H9 (cell line): ENCODE results near the gene PAM. TPM values are rescaled to one million over a fixed set of nuclear protein-coding genes. Genes with fewer than 3 reads are reported as not detected.

Source experiments
- DNase-seq: peaks from one replicate; pipeline ENCODE4 v3.0.0-alpha.2; 2017
- H2AFZ ChIP-seq: one replicate; pipeline ENCODE4 v1.6.1; 2013; ENCODE audit warnings: mild to moderate bottlenecking, low read length, control low read depth, moderate library complexity
- H2AK5ac ChIP-seq: 2 replicates; pipeline ENCODE4 v1.6.1; 2013; ENCODE audit warnings: low read length, control low read depth, mixed read lengths; ENCODE audit not compliant: insufficient read length
- H2BK120ac ChIP-seq: one replicate; pipeline ENCODE4 v1.6.1; 2013; ENCODE audit warnings: low read depth, mild to moderate bottlenecking, low read length, control low read depth, inconsistent platforms; ENCODE audit not compliant: poor library complexity, severe bottlenecking
- H2BK12ac ChIP-seq: 2 replicates; pipeline ENCODE4 v1.6.1; 2013; ENCODE audit warnings: low read length, control low read depth, mixed read lengths, low read depth; ENCODE audit not compliant: insufficient read length
- H2BK15ac ChIP-seq: 2 replicates; pipeline ENCODE4 v1.6.1; 2013; ENCODE audit warnings: low read depth, low read length, control low read depth
- H2BK20ac ChIP-seq: one replicate; pipeline ENCODE4 v1.6.1; 2013; ENCODE audit warnings: low read depth, mild to moderate bottlenecking, low read length, control low read depth, inconsistent platforms; ENCODE audit not compliant: poor library complexity, severe bottlenecking
- H2BK5ac ChIP-seq: 2 replicates; pipeline ENCODE4 v1.6.1; 2013; ENCODE audit warnings: low read length, control low read depth, mixed read lengths; ENCODE audit not compliant: insufficient read length
- H3K14ac ChIP-seq: 2 replicates; pipeline ENCODE4 v1.6.1; 2013; ENCODE audit warnings: low read length, control low read depth; ENCODE audit not compliant: insufficient read depth
- H3K18ac ChIP-seq: 2 replicates; pipeline ENCODE4 v1.6.1; 2013; ENCODE audit warnings: low read depth, mild to moderate bottlenecking, mixed read lengths, low read length, control low read depth; ENCODE audit not compliant: insufficient read length
- H3K23ac ChIP-seq: 2 replicates; pipeline ENCODE4 v1.6.1; 2013; ENCODE audit warnings: low read length, control low read depth, mixed read lengths, low read depth; ENCODE audit not compliant: insufficient read length
- H3K23me2 ChIP-seq: 2 replicates; pipeline ENCODE4 v1.6.1; 2013; ENCODE audit warnings: low read depth, mild to moderate bottlenecking, mixed read lengths, low read length, control low read depth; ENCODE audit not compliant: insufficient read length, poor library complexity, severe bottlenecking
- H3K27ac ChIP-seq: 2 replicates; pipeline ENCODE4 v1.5.1; 2013; ENCODE audit warnings: low read length, control low read depth, mixed read lengths, low read depth; ENCODE audit not compliant: insufficient read length
- H3K27me3 ChIP-seq: 2 replicates; pipeline ENCODE4 v1.6.1; 2013; ENCODE audit warnings: low read length, control low read depth, inconsistent platforms; ENCODE audit not compliant: insufficient read depth
- H3K4ac ChIP-seq: 2 replicates; pipeline ENCODE4 v1.6.1; 2013; ENCODE audit warnings: low read depth, mild to moderate bottlenecking, control low read depth, inconsistent platforms, low read length, moderate library complexity
- H3K4me1 ChIP-seq: 2 replicates; pipeline ENCODE4 v1.6.1; 2013; ENCODE audit warnings: low read length, control low read depth, inconsistent platforms; ENCODE audit not compliant: insufficient read depth
- H3K4me2 ChIP-seq: 2 replicates; pipeline ENCODE4 v1.6.1; 2013; ENCODE audit warnings: low read length, control low read depth, mixed read lengths; ENCODE audit not compliant: insufficient read length, insufficient read depth
- H3K56ac ChIP-seq: 2 replicates; pipeline ENCODE4 v1.6.1; 2013; ENCODE audit warnings: low read depth, mild to moderate bottlenecking, mixed read lengths, low read length, control low read depth; ENCODE audit not compliant: insufficient read length
- H3K79me1 ChIP-seq: 2 replicates; pipeline ENCODE4 v1.6.1; 2013; ENCODE audit warnings: low read depth, mild to moderate bottlenecking, moderate library complexity, low read length, control low read depth, inconsistent platforms; ENCODE audit not compliant: insufficient read depth, poor library complexity, severe bottlenecking
- H3K79me2 ChIP-seq: 2 replicates; pipeline ENCODE4 v1.6.1; 2013; ENCODE audit warnings: low read length, control low read depth, inconsistent platforms; ENCODE audit not compliant: insufficient read depth
- H3K9ac ChIP-seq: 2 replicates; pipeline ENCODE4 v1.6.1; 2013; ENCODE audit warnings: low read length, control low read depth, mixed read lengths; ENCODE audit not compliant: insufficient read length; ENCODE audit errors: extremely low read depth
- H3K9me3 ChIP-seq: one replicate; pipeline ENCODE4 v1.6.1; 2013; ENCODE audit warnings: low read depth, low read length, inconsistent platforms; ENCODE audit not compliant: control insufficient read depth
- H3T11ph ChIP-seq: one replicate; pipeline ENCODE4 v1.6.1; 2013; ENCODE audit warnings: mild to moderate bottlenecking, low read length, control low read depth, inconsistent platforms
- H4K20me1 ChIP-seq: one replicate; pipeline ENCODE4 v1.6.1; 2013; ENCODE audit not compliant: control insufficient read depth, insufficient read length, insufficient read depth
- H4K5ac ChIP-seq: 2 replicates; pipeline ENCODE4 v1.6.1; 2013; ENCODE audit warnings: low read depth, mild to moderate bottlenecking, mixed read lengths, low read length, control low read depth; ENCODE audit not compliant: insufficient read length
- H4K8ac ChIP-seq: replicated peaks from 2 replicates; pipeline ENCODE4 v1.6.1; 2013; ENCODE audit warnings: low read length, control low read depth, mixed read lengths, low read depth; ENCODE audit not compliant: insufficient read length
- H4K91ac ChIP-seq: 2 replicates; pipeline ENCODE4 v1.6.1; 2013; ENCODE audit warnings: low read depth, mild to moderate bottlenecking, moderate library complexity, mixed read lengths, low read length, control low read depth; ENCODE audit not compliant: insufficient read length
- H3K27ac Mint-ChIP-seq, 3 experiments: 2 replicates in 2 of 3; 3 replicates in 1 of 3; pipeline ENCODE4 v1.8.0; 2020 to 2021; ENCODE audit warnings: mixed read lengths in 3 of 3, mild to moderate bottlenecking in 1 of 3, moderate library complexity in 1 of 3
- H3K27me3 Mint-ChIP-seq: 2 replicates; pipeline ENCODE4 v1.8.0; 2021; ENCODE audit warnings: low read depth, mild to moderate bottlenecking, moderate library complexity, mixed read lengths
- H3K36me3 Mint-ChIP-seq, 3 experiments: 2 replicates in 2 of 3; 3 replicates in 1 of 3; pipeline ENCODE4 v1.8.0; 2020 to 2021; ENCODE audit warnings: low read depth in 3 of 3, mixed read lengths in 3 of 3; ENCODE audit not compliant: insufficient read depth in 1 of 3
- H3K4me1 Mint-ChIP-seq, 2 experiments: 2 replicates each; pipeline ENCODE4 v1.8.0; 2020; ENCODE audit warnings: mixed read lengths in 2 of 2
- H3K4me3 Mint-ChIP-seq, 2 experiments: 2 replicates in 1 of 2; 3 replicates in 1 of 2; pipeline ENCODE4 v1.8.0; 2020 to 2021; ENCODE audit warnings: mild to moderate bottlenecking in 2 of 2, mixed read lengths in 2 of 2, moderate library complexity in 1 of 2
- H3K9me3 Mint-ChIP-seq, 2 experiments: 2 replicates in 1 of 2; 3 replicates in 1 of 2; pipeline ENCODE4 v1.8.0; 2020; ENCODE audit warnings: mild to moderate bottlenecking in 2 of 2, mixed read lengths in 2 of 2, moderate library complexity in 1 of 2
- WGBS: extraction: QIAGEN DNeasy Blood & Tissue Kit; methylation state at CpG from one replicate; pipeline ENCODE4 v1.1.7; 2013; ENCODE audit warnings: missing lambda C conversion rate, low lambda C conversion rate, mixed read lengths; ENCODE audit not compliant: insufficient read length; ENCODE audit errors: extremely low coverage; 5-methylcytosine and 5-hydroxymethylcytosine counted together
- total RNA-seq: library from RNA; stranded (reverse); gene quantifications from 2 replicates; pipeline ENCODE4 v1.2.1, GENCODE V29; 2021
- TF ChIP-seq, protein P1 (sequence below): fragments of 200-600 bp; sonication (generic); conservative IDR thresholded peaks from 3 replicates; pipeline ENCODE4 v1.8.0; 2021; ENCODE audit warnings: antibody characterized with exemption, mild to moderate bottlenecking

Gene PAM
- total RNA-seq, 1 experiment from 2014 or later: 31.5 TPM

- Mint-ChIP-seq H3K4me3 (no peak overlapping the region), H3K27me3 (no peaks in the 10 kb centered on the region), H3K4me1 (0 out of 4 replicates have a peak, but pooled peaks cover 2 to 5% of the 10 kb centered on the region in 2 experiments), H3K36me3 (no peaks in the 10 kb centered on the region), H3K9me3 (no peaks in the 10 kb centered on the region), H3K27ac (no peak overlapping the region; a peak in 2 of 7 replicates)
- H3T11ph ChIP-seq: no peak overlapping the region
- no peak overlapping the region for H4K8ac ChIP-seq
- no peak for DNase-seq
- no peak overlapping the region for H3K23ac ChIP-seq
- no peak overlapping the region for H2BK12ac ChIP-seq
- H3K27me3 ChIP-seq: no peaks in the 10 kb centered on the region
- H2BK120ac ChIP-seq: no peak overlapping the region
- WGBS: no CpG with 5 or more reads among the region's 3 CpGs
- H3K4me1 ChIP-seq: no peaks in the 10 kb centered on the region
- no peak overlapping the region for H3K14ac ChIP-seq
- H3K56ac ChIP-seq: no peak overlapping the region
- TF ChIP-seq, protein P1, sequence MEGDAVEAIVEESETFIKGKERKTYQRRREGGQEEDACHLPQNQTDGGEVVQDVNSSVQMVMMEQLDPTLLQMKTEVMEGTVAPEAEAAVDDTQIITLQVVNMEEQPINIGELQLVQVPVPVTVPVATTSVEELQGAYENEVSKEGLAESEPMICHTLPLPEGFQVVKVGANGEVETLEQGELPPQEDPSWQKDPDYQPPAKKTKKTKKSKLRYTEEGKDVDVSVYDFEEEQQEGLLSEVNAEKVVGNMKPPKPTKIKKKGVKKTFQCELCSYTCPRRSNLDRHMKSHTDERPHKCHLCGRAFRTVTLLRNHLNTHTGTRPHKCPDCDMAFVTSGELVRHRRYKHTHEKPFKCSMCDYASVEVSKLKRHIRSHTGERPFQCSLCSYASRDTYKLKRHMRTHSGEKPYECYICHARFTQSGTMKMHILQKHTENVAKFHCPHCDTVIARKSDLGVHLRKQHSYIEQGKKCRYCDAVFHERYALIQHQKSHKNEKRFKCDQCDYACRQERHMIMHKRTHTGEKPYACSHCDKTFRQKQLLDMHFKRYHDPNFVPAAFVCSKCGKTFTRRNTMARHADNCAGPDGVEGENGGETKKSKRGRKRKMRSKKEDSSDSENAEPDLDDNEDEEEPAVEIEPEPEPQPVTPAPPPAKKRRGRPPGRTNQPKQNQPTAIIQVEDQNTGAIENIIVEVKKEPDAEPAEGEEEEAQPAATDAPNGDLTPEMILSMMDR: no peak
- no peak overlapping the region for H3K4me2 ChIP-seq
- no peaks in the 10 kb centered on the region for H3K79me2 ChIP-seq
- H2BK5ac ChIP-seq: no peak overlapping the region
- H2AFZ ChIP-seq: no peak overlapping the region
- no peak overlapping the region for H2BK15ac ChIP-seq
- no peaks in the 10 kb centered on the region for H3K79me1 ChIP-seq
- no peak overlapping the region for H2AK5ac ChIP-seq
- H3K9me3 ChIP-seq: no peaks in the 10 kb centered on the region
- no peaks in the 10 kb centered on the region for H4K20me1 ChIP-seq
- no peak overlapping the region for H3K18ac ChIP-seq
- no peak overlapping the region for H3K27ac ChIP-seq
- H4K5ac ChIP-seq: no peak overlapping the region
- H2BK20ac ChIP-seq: no peak overlapping the region
- no peaks in the 10 kb centered on the region for H3K23me2 ChIP-seq
- H3K4ac ChIP-seq: no peak overlapping the region
- H3K9ac ChIP-seq: no peak overlapping the region
- no peak overlapping the region for H4K91ac ChIP-seq
Measured at GRCh38 chr5:102930244-102930643, 175.1 kb downstream of the PAM start.
